Measurements from ENCODE around the gene UBE3B.

- TF ChIP-seq EP300 (IDR thresholded peaks at IDR 0.05), result no peak
- no peak for TF ChIP-seq CTCF (IDR thresholded peaks at IDR 0.05)
These were observed 81.2 kb downstream of the UBE3B start for GRCh38 chr12:109558374-109559199.
